Panc1 (cell line): Measurements from ENCODE around the gene ARID5B.

Source experiments
- TF ChIP-seq, protein P1 (sequence below): fragments of 450-650 bp; IDR thresholded peaks from 2 replicates; pipeline ENCODE4 v1.5.1; 2017; ENCODE audit warnings: mild to moderate bottlenecking
- TF ChIP-seq, protein P2 (sequence below), 2 experiments: IDR thresholded peaks; 2 replicates each; pipeline ENCODE4 v1.6.1; 2011 to 2012; ENCODE audit warnings: low read depth in 2 of 2, control low read depth in 1 of 2, low read length in 1 of 2, mild to moderate bottlenecking in 1 of 2, moderate library complexity in 1 of 2; ENCODE audit not compliant: insufficient read depth in 1 of 2

DNA sequence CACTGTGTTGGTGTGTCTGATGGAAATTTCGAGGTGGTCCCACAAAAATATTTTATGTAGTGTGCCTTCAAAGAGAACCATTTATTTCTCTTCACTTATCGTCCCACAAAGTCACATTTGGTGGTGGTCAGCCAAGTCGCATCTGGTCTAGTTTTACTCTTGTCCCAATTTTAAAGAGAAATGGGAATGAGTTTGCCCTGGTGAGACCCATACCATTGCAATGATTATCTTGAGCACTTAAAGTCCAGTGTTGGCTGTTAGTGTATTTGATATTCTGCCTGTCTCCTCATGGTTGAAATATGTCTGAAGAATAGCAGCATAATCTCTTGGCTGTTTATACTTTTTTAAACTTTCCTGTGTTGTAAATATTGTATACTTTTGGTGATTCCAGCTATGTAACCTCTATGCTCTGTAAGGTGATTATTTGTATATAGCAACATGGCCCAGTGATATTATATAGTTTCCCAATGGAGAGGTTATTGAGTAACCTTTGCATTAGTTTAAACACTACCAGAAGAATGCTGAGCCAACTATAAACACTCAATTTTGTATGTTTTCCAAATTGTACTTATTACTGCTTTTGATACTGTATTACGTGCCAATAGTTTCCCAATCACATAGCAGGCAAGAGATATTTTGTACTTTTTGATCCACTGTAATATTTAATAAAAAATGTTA lies 194.9 kb downstream of the ARID5B start:
- TF ChIP-seq, protein P1, sequence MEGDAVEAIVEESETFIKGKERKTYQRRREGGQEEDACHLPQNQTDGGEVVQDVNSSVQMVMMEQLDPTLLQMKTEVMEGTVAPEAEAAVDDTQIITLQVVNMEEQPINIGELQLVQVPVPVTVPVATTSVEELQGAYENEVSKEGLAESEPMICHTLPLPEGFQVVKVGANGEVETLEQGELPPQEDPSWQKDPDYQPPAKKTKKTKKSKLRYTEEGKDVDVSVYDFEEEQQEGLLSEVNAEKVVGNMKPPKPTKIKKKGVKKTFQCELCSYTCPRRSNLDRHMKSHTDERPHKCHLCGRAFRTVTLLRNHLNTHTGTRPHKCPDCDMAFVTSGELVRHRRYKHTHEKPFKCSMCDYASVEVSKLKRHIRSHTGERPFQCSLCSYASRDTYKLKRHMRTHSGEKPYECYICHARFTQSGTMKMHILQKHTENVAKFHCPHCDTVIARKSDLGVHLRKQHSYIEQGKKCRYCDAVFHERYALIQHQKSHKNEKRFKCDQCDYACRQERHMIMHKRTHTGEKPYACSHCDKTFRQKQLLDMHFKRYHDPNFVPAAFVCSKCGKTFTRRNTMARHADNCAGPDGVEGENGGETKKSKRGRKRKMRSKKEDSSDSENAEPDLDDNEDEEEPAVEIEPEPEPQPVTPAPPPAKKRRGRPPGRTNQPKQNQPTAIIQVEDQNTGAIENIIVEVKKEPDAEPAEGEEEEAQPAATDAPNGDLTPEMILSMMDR, result no peak
- TF ChIP-seq, protein P2, sequence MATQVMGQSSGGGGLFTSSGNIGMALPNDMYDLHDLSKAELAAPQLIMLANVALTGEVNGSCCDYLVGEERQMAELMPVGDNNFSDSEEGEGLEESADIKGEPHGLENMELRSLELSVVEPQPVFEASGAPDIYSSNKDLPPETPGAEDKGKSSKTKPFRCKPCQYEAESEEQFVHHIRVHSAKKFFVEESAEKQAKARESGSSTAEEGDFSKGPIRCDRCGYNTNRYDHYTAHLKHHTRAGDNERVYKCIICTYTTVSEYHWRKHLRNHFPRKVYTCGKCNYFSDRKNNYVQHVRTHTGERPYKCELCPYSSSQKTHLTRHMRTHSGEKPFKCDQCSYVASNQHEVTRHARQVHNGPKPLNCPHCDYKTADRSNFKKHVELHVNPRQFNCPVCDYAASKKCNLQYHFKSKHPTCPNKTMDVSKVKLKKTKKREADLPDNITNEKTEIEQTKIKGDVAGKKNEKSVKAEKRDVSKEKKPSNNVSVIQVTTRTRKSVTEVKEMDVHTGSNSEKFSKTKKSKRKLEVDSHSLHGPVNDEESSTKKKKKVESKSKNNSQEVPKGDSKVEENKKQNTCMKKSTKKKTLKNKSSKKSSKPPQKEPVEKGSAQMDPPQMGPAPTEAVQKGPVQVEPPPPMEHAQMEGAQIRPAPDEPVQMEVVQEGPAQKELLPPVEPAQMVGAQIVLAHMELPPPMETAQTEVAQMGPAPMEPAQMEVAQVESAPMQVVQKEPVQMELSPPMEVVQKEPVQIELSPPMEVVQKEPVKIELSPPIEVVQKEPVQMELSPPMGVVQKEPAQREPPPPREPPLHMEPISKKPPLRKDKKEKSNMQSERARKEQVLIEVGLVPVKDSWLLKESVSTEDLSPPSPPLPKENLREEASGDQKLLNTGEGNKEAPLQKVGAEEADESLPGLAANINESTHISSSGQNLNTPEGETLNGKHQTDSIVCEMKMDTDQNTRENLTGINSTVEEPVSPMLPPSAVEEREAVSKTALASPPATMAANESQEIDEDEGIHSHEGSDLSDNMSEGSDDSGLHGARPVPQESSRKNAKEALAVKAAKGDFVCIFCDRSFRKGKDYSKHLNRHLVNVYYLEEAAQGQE (IDR thresholded peaks at IDR 0.05; ENCODE audit: insufficient read depth in 1 of 2, low read depth in 2 of 2, low read length in 1 of 2), result no peak
